Neuron (in vitro differentiated cells): ENCODE results near the gene FADS1.

ENCODE experiments used
- H2AFZ ChIP-seq: one replicate; pipeline ENCODE4 v1.6.1; 2013; ENCODE audit warnings: low read depth, mild to moderate bottlenecking, inconsistent platforms, low read length, moderate library complexity
- H3K27me3 ChIP-seq: one replicate; pipeline ENCODE4 v1.6.1; 2013; ENCODE audit warnings: low read length; ENCODE audit not compliant: insufficient read depth
- H3K36me3 ChIP-seq: one replicate; pipeline ENCODE4 v1.6.1; 2013; ENCODE audit warnings: low read length; ENCODE audit not compliant: insufficient read depth
- H3K4me1 ChIP-seq: one replicate; pipeline ENCODE4 v1.6.1; 2013; ENCODE audit warnings: low read length; ENCODE audit not compliant: insufficient read depth
- H3K4me3 ChIP-seq: 2 replicates; pipeline ENCODE4 v1.5.1; 2013; ENCODE audit warnings: mild to moderate bottlenecking, low read length, moderate library complexity
- H3K9me3 ChIP-seq: one replicate; pipeline ENCODE4 v1.6.1; 2013; ENCODE audit warnings: low read length

Gene FADS1

DNA sequence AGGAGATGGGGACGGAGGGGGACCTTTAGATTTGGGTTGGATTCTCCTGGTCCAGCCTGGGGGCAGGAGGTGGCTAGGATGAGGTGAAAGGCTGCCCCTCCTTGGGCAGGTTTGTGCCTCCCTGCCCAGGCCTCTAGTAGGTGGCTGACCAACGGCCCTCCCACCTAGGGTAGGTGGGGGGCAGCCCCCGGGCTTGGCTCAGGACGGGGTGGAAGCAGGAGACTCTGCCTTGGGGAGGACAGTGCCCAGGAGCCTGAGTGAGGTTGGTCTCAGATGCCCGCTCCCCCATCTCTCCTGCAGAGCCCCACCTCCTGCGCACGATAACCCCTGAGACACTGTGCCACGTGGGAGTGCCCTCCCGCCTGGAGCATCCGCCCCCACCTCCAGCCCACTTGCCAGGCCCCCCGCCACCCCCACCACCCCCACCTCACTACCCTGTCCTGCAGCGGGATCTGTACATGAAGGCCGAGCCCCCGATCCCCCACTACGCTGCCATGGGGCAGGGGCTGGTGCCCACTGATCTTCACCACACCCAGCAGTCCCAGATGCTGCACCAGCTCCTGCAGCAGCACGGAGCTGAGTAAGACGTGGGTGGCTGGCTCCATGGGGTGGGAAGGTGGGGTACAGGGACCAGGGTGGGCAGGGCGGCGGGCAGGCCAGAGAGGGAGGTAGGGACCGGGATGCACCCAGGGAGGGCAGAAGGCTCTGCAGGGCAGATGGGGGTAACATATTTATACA lies 46.7 kb downstream of the FADS1 start:
- Histone ChIP-seq H2AFZ (no peak overlapping the region), H3K4me3 (no peak overlapping the region), H3K9me3 (no peaks in the 10 kb centered on the region), H3K4me1 (peaks cover 34% of the 10 kb centered on the region), H3K36me3 (no peaks in the 10 kb centered on the region), H3K27me3 (no peaks in the 10 kb centered on the region)

GRCh38 chr11:61769169-61769920 lies 47.5 kb downstream of the FADS1 start:
- no peaks in the 10 kb centered on the region for H3K9me3 ChIP-seq
- H3K4me3 ChIP-seq: no peak overlapping the region
- H3K4me1 ChIP-seq: peaks cover 36% of the 10 kb centered on the region
- H3K36me3 ChIP-seq: no peaks in the 10 kb centered on the region
- no peak overlapping the region for H2AFZ ChIP-seq
- H3K27me3 ChIP-seq: no peaks in the 10 kb centered on the region

DNA sequence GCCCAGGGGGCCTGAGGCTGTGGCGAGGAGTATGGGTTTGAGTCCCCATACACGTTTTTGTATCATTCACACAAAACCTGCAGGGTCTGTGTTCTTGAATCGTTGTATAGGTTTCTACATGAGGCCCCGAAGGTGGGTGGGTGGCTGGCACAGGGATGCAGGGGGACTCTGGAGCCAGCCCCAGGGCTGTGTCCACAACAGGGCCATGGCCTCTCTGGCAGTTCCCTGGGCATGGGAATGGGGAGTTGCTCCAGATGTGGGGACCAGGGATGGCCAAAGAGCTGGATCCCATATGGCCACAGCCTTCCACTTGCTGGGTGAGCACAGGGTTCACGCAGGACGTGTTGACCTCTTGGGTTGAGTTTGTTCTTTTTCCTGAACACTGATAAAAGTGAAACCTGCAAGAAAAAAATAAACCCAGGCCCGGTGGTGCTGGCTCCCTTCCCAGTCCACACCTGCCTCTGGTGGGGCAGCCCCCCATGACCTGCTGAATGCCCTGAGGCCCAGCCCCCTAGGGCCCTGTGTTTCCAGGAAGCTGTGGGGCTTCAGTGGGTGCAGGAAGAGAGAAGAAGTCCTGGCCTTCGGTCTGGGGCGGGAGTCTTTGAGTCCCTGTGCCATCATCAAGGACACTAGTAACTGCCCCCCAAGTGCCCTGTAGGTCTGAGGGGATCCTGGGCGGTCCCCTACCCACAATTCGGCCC lies 48.3 kb downstream of the FADS1 start:
- no peaks in the 10 kb centered on the region for H3K9me3 ChIP-seq
- H2AFZ ChIP-seq: no peak overlapping the region
- H3K27me3 ChIP-seq: no peaks in the 10 kb centered on the region
- H3K4me3 ChIP-seq: no peak overlapping the region
- H3K4me1 ChIP-seq: peaks cover 30% of the 10 kb centered on the region
- no peaks in the 10 kb centered on the region for H3K36me3 ChIP-seq

DNA sequence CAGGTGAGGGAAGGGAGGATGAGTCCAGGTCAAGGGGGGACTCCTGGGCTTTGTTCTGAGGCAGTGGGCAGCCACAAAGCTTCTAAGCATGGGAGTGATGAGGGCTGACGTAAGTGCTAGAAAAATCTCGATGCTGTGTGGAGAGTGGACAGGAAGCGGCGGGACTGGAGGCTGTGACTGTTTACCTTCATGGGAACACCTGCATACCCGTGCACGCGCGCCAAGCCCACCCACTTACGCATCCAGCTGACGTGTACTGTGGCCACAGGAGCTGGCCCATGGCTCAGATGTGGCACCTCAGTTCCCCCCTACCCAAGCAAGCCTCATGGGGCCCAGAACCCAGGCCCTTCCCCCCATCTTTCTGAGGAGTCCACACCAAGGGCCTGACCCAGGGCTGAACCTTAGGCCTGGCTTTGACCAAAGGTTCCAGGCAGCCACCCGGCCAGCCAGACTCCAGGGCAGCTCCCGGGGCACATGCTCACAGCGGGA lies 50.4 kb downstream of the FADS1 start:
- Histone ChIP-seq H3K4me3 (no peak overlapping the region), H3K27me3 (no peaks in the 10 kb centered on the region), H3K36me3 (no peaks in the 10 kb centered on the region), H2AFZ (no peak overlapping the region), H3K4me1 (peaks cover 15% of the 10 kb centered on the region), H3K9me3 (no peaks in the 10 kb centered on the region)

GRCh38 chr11:61765550-61766253 lies 51.1 kb downstream of the FADS1 start:
- no peaks in the 10 kb centered on the region for H3K36me3 ChIP-seq
- H2AFZ ChIP-seq: no peak overlapping the region
- H3K4me3 ChIP-seq: no peak overlapping the region
- no peaks in the 10 kb centered on the region for H3K27me3 ChIP-seq
- peaks cover 15% of the 10 kb centered on the region for H3K4me1 ChIP-seq
- no peaks in the 10 kb centered on the region for H3K9me3 ChIP-seq

DNA sequence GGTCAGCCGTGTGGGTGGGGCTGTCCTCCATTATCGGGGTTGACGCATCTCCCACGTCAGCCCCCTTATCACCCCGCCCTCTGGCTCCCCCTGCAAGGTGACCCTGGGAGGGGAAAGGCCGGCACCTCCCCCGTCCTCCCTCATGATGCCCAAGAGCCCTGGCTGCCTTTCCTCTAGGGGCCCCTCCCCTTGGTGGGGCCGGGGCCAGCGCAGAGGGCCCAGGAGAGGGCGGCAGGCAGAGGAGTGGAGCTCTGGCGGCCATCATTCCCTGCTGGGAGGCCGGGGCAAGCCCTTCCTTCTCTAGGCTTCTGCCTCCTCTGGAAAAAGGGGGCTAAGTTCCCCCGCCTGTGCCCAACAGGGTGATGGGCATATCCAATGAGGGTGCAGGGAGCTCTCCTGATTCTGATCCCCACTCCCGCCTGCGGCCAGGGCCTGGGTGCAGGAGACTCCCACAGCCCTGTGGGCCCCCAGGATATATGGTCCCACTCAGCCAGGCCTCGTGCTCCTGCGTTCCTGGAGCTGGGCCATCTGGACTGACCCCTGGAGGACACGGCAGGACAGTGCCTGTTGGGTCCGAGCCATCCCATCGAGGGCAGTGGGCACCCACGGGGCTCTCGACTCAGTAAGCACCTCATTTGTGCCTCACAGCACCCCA lies 52.1 kb downstream of the FADS1 start:
- Histone ChIP-seq H3K36me3 (no peaks in the 10 kb centered on the region), H2AFZ (no peak overlapping the region), H3K4me3 (no peak overlapping the region), H3K4me1 (peaks cover 12% of the 10 kb centered on the region), H3K27me3 (no peaks in the 10 kb centered on the region), H3K9me3 (no peaks in the 10 kb centered on the region)

DNA sequence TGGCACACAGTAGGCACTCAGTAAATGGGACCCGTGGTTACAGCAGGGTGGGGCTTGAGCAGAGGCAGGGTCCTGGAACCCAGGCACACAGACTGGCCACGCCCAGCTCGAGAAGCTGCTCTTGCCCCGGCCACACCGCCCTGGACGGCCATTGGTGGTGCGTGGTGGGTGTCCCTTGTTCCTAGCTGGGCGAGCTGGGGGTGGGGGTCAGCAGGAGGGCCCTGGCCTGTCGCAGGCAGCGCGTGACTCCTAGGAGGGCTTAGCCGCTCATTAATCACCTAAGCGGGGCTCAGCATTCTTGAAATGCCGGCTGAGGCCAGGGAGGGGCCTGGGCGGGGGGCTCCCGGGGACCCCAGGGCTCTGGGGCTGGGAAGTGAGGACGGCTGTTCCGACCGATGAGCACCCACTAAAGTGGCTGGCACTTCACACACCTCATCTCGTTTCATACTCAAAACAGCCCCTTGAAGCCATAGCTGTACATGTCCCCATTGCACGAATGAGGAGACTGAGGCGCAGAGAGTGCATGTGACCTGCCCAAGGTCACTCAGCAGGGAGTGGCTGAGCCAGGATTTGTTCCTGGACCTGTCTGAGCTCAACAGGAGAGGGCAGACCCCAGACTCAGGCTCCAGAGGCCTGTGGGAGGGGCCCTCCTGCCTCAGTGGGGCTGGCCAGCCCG lies 52.7 kb downstream of the FADS1 start:
- Histone ChIP-seq H3K36me3 (no peaks in the 10 kb centered on the region), H3K4me1 (peaks cover 8% of the 10 kb centered on the region), H3K4me3 (no peak overlapping the region), H2AFZ (no peak overlapping the region), H3K27me3 (no peaks in the 10 kb centered on the region), H3K9me3 (no peaks in the 10 kb centered on the region)

- peaks cover 8% of the 10 kb centered on the region for H3K4me1 ChIP-seq
- H3K4me3 ChIP-seq: no peak overlapping the region
- no peak overlapping the region for H2AFZ ChIP-seq
- H3K9me3 ChIP-seq: no peaks in the 10 kb centered on the region
- no peaks in the 10 kb centered on the region for H3K36me3 ChIP-seq
- H3K27me3 ChIP-seq: no peaks in the 10 kb centered on the region
Observed at GRCh38 chr11:61762798-61763197, 54.0 kb downstream of the FADS1 start.

- Histone ChIP-seq H3K4me3 (no peak overlapping the region), H3K36me3 (no peaks in the 10 kb centered on the region), H3K4me1 (peaks cover 8% of the 10 kb centered on the region), H2AFZ (no peak overlapping the region), H3K27me3 (no peaks in the 10 kb centered on the region), H3K9me3 (no peaks in the 10 kb centered on the region)
Observed at GRCh38 chr11:61762223-61762615, 54.6 kb downstream of the FADS1 start.

GRCh38 chr11:61761440-61762222 lies 55.2 kb downstream of the FADS1 start:
- H3K9me3 ChIP-seq: no peaks in the 10 kb centered on the region
- H3K27me3 ChIP-seq: no peaks in the 10 kb centered on the region
- H3K4me3 ChIP-seq: no peak overlapping the region
- no peak overlapping the region for H2AFZ ChIP-seq
- H3K4me1 ChIP-seq: peaks cover 8% of the 10 kb centered on the region
- no peaks in the 10 kb centered on the region for H3K36me3 ChIP-seq

- Histone ChIP-seq H3K36me3 (no peaks in the 10 kb centered on the region), H3K9me3 (no peaks in the 10 kb centered on the region), H3K4me1 (peaks cover 5% of the 10 kb centered on the region), H2AFZ (no peak overlapping the region), H3K27me3 (no peaks in the 10 kb centered on the region), H3K4me3 (no peak overlapping the region)
Observed at GRCh38 chr11:61760946-61761345, 55.9 kb downstream of the FADS1 start.
